Raji (cell line): ENCODE results near the gene FAM237B.

Experiments
- POLR2A ChIP-seq: IDR thresholded peaks from 2 replicates; pipeline ENCODE4 v1.6.1; 2011; ENCODE audit warnings: low read depth, low read length, control low read depth; ENCODE audit not compliant: insufficient read depth

Gene FAM237B

DNA sequence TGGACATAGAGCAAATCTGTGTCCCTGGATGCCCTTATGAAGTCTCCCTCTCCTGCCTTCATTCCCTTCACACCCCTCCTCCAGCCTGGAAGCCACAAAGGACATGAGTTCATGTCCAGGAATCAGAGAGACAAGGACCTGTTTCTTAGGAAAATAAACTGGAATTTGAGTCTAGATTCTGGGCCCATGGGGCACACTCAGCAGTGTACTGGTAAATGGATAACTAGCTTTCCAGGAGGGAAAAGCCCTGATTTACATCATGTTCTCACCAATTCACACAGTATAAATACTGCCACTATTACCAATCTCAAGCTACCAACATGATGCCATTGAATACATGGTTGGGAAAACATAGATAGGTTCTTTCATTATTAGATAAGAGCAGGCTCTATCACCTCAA, 9.9 kb downstream of the FAM237B start:
- TF ChIP-seq POLR2A, result no peak

DNA sequence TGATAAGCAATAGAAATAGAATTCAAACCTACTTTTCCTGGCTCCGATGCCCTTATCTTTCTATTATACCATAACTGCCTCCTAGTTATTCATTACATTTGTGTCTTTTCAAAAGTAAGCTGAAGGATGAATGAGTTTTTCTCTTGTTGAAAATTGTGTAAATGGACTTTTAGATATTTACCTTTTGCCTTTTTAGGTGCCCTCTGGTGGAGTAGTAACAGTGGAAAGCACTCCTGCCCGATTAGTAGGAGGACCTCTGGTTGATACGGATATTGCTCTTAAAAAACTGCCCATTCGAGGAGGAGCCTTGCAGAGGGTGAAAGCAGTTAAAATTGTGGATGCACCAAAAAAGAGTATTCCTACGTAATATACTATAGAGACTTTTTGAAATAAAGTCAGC, 11.2 kb downstream of the FAM237B start:
- TF ChIP-seq POLR2A, result no peak

DNA sequence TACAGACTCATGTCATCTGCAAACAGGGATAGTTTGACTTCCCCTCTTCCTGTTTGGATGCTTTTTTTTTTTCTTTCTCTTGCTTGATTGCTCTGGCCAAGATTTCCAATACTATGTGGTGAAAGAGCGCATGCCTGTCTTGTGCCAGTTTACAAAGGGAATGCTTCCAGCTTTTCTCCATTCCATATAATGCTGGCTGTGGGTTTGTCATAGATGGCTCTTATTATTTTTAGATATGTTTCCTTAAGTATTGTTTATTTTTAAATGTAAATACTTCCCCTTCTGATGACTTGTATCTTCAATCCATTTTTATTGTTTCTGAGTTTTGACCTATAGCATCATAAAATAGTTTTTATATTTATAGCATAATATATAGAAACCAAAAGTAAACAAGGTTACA, 17.9 kb downstream of the FAM237B start:
- TF ChIP-seq POLR2A, result no peak

DNA sequence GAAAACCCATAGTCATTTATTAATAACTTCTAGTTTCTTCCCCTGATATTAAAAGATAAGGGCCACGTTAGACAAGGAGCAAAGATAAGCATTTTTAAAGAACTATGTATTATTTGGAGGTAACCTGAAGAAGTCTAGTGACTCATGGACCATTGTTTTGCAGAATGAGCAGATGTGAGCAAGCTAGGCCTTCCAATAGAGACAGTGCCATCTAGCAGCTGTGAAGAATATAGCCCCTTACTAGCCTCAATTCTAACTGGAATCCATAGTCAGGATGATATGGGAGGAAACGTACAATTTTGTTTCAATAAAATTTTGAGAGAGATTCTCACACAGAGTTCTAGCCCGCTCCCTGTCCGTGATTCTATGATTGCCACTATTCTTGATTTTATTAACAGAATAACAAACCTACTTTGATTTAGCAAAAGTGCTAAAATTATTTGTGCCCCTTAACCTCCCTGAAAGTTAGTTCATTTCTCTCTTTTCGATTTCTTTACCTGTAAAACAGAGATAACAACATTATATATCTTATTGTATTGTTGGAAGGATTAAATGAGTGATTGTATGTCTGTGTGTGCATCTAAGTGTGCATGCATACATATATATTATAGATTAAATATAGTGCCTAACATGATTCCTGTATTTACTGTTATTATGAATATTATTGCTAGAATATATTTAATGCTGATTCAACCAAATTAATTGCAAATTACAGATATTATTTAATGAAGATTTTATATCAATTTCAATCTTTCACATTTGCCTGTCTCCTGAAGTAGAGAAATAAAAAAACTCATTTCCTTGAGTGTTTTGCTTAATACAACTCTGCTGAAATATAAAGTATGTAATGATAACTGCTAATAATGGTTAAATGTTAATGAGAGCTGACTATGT, 22.7 kb downstream of the FAM237B start:
- TF ChIP-seq POLR2A, result no peak

DNA sequence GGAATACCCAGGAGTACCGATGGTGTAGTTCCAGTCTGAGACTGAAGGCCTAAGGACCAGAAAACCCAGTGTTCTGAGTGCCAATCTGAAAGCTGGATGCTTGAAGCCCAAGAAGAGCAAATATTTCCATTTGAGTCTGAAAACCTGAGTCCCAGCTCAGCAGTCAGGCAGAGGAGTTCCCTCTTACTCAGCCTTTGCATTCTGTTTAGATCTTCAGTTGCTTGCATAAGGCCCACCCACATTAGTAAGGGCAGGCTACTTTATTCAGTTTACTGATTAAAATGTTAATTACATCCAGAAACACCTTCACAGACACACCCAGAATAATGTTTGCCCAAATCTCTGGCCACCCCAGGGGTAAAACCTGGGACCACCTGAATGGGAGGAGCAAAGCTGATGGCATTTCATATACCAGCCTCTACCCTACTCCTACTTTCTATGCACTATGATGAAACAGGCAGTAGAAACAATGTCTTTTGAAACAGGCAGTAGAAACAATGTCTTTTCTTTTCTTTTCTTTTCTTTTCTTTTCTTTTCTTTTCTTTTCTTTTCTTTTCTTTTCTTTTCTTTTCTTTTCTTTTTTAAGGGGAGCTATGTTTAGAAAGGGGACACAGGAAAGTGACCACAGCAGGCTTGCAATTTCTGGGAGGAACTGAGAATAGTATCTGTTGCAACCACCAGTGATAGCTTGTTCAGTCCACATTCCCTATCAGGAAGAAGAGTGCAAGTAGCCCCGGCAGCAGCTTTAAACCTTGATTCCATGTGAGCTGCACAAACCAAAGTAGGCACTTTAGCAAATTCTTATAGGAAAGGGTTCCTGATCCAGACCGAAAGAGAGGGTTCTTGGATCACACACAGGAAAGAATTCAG, 30.6 kb downstream of the FAM237B start:
- TF ChIP-seq POLR2A, result no peak

DNA sequence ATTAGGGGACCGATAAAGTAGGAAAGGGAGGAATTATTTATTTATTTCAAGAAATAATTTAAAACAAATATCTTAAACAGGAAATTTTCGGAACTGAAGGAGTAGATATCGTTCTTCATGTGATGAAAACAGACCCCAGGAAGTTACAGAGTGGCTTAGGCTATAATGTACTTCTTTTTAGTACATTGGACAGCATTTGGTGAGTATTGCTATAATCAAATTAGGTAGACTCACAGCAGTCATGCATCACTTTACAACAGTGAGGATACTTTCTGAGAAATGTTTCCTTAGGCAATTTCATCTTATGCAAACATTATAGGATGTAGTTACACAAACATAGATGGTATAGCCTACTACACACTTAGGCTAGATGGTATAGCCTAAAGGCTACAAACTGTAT, 33.0 kb downstream of the FAM237B start:
- TF ChIP-seq POLR2A, result no peak

DNA sequence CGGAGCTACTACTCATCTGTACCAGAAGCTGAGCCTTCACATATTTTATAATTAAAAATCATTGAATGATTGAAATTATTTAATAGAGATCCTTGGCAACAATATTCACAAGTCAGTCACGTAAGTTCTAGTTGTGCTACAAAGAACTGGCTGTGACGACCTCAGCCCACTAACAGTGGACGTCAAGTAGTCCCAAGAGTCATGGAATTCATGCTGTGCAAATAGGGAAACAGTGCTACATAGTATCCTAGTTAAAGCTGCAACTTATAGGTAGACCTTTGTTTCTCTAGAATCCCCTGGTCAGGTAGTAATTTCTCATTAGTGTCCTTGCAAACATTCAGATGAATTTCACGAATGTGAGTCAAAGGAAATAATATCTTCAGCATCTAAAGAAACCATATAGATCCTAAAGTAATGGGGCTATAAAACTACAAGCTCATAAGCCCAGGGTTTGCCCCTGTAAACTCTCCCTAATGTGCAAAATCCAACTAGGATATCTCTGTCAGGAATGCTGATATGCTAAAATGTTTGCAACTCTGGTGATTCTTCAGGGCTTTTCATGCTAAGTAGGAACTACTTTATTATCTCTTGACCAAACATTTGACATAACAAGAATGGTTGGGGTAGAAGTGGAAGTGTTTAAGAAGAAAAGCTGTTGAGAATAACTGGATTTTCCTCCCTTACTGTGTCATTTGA, 44.9 kb downstream of the FAM237B start:
- no peak for TF ChIP-seq POLR2A

DNA sequence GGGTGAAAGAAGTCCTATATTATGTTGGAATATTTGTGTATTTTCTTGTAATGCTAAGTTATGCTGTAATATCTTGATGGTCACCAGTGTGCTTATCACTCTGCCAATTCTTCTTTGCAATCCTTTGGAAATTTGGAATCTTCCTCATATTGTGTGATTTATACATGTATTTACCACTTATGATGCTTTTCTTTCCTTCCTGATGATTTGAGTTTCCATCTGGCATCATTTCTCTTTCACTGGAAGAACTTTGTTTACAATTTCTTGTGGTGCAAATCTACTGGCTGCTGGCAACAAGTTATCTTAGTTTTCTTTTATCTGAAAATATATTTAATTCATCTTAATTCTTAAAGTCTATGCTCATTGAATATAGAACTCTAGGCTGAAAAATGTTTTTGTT, 46.9 kb downstream of the FAM237B start:
- TF ChIP-seq POLR2A, result no peak

DNA sequence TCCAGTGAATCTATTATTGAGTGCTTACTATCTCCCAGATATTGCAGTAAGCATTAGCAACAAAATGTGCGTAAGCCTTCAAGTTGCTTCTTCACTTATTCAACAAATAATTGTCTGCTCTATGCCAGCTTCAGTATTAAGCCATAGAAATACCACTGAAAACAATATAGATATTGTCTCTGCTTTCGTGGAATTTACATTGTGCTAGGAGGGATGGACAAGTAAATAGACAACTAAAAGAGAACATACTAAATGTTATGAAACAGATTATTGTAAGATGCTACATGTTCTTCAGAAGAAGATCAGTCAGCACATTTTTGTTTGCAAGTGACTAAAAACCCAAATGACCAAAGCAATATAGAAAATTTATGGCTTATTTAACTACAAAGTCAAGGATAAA, 48.9 kb downstream of the FAM237B start:
- TF ChIP-seq POLR2A, result no peak

DNA sequence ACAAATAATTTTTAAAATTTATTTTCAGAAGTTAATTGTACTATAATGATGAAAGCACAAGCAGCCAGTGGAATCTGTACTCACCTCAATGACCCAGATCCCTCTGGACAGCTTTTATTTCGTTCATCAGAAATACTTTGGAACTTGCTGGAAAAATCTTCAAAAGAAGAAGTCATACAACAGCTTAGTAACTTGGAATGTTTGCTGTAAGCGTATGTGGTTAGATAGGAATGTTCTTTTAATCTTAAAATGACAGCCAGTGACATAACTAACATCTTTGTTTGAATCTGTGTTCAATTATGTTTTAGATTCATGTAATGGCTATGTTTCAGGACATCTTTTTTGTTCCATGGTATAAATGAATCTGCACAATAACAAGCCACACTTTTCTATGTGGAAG, 49.4 kb downstream of the FAM237B start:
- TF ChIP-seq POLR2A, result no peak

DNA sequence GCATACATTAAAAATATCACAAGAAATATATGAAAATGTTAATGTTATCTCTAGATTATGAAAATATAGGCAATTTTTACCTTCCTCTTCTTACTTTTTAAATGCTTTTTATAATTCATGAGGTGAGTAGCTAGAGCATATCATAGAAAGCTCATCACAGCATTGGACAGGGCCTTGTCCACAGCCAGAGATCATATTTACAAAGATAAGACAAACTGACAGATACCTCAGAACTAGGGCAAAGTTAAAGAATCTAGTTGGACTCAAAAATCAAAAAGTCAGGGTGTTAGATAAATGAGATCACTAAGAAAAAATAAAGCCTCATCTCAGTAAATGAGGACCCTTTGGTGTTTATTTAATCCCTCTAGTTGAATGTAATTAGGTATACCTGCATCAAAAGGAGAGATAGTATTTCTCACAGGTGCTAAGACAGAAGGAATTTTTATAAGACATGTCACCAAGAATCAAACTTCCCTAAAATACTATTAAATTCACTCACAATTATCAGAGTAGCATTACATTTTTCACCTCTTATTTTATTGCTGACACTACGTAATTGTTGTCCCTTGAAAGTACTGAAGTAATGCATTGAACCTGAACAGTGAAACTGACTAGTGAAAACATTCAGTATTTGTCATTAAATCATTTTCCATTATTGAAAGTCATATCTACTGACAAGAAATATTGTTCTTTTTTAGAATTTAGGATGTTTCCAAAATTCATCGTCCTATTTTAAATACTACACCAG, 50.5 kb downstream of the FAM237B start:
- TF ChIP-seq POLR2A, result no peak

DNA sequence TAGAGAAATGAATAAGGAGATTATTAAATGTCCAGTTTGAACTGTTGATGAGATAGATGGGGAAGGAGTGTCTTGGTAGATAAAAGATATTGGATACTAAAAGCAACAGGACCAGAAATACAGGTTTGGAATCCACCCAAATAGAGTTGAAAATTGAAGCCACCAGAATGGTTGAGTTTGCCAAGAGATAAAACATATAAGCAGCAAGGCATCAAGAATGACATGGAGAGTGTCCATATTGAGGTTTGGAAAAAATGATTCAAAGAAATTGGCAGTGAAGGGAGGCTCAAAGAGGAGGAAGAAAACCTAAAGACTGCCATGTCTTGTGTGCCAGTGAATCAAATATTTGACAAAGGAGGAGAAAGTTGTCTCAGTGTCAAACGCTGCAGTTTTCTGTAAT, 51.9 kb downstream of the FAM237B start:
- no peak for TF ChIP-seq POLR2A

DNA sequence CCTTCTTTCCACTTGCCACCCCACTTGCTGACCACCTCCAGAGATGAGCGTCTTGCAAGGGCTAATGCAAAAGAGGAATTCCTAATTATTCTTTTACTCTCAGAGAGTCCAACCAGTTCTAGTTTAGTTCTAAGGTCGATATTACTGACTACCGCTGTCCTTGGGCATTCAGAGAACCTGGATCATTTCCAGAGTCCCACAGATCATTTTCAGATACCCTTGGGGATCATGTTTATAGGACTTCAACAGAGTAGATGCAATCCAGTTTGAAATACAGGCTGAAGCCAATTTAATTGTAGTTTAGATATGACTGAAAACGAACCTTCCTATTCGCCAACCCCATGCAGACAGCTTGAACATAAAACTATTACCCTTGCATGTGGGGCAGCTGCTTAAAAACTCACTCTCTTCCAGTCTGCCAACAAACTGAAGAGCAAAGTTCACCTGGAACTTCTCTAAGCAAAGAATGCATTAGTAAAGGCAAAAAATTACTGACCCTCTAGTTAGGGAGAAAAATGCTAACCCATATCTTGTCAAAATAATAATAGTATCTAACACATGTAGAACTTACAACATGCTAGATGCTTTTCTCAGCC, 53.7 kb downstream of the FAM237B start:
- no peak for TF ChIP-seq POLR2A

DNA sequence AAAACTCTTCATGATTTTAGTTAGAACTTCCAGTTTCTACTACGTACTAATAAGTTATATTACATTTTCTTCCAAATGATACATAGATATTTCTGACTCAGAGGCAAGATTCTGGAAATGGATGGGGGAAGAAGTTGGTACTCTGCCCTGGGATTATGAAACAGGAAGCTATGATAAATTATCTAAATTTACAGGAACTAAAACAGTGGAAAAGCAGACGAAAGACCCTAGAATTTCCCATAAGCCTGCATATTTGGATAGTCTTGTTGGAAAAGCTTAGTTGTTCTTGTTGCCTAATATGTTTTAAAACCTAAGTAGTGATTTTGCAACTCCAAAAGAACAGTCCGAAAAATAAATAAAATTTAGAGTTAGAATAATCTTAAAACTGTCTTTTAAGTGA, 54.3 kb downstream of the FAM237B start:
- TF ChIP-seq POLR2A, result no peak
